Measurements from ENCODE around the gene ASB10.

Gene ASB10

GRCh38 chr7:151139791-151140190 is 47.3 kb downstream of the ASB10 start:
- no peak overlapping the region for H3K4me2 ChIP-seq (ENCODE audit: low read length)
- TF ChIP-seq CTCF (IDR thresholded peaks at IDR 0.05; ENCODE audit: low read depth, low read length) = no peak
- no peak overlapping the region for H3K27ac ChIP-seq (ENCODE audit: low read length)
- no peaks in the 10 kb centered on the region for H3K27me3 ChIP-seq (ENCODE audit: low read depth, low read length)
- H3K9me3 ChIP-seq (ENCODE audit: insufficient read depth, low read length) = no peaks in the 10 kb centered on the region
- H3K4me3 ChIP-seq (ENCODE audit: low read length) = no peak overlapping the region
- H3K9ac ChIP-seq (ENCODE audit: low read length) = no peak overlapping the region
- H3K79me2 ChIP-seq (ENCODE audit: low read length) = no peaks in the 10 kb centered on the region
- H2AFZ ChIP-seq (ENCODE audit: low read depth, low read length) = no peak overlapping the region
- H4K20me1 ChIP-seq (ENCODE audit: insufficient read depth, low read length) = no peaks in the 10 kb centered on the region; the same call in 1 of the 2 replicates
- peaks cover 7% of the 10 kb centered on the region for H3K36me3 ChIP-seq (replicated peaks; ENCODE audit: low read depth, low read length)
- H3K4me1 ChIP-seq (ENCODE audit: low read length) = no peaks in the 10 kb centered on the region

GRCh38 chr7:151139071-151139790 is 47.8 kb downstream of the ASB10 start:
- H3K9ac ChIP-seq (ENCODE audit: low read length) = no peak overlapping the region
- TF ChIP-seq CTCF (IDR thresholded peaks at IDR 0.05; ENCODE audit: low read depth, low read length) (no peak), EZH2phosphoT487 (IDR thresholded peaks at IDR 0.05; ENCODE audit: low read depth) (no peak)
- no peak overlapping the region for H2AFZ ChIP-seq (ENCODE audit: low read depth, low read length)
- H3K4me2 ChIP-seq (ENCODE audit: low read length) = no peak overlapping the region
- H3K36me3 ChIP-seq (replicated peaks; ENCODE audit: low read depth, low read length) = peaks cover 7% of the 10 kb centered on the region
- no peak overlapping the region for H3K4me3 ChIP-seq (ENCODE audit: low read length)
- H3K79me2 ChIP-seq (ENCODE audit: low read length) = no peaks in the 10 kb centered on the region
- no peaks in the 10 kb centered on the region for H3K4me1 ChIP-seq (ENCODE audit: low read length)
- H4K20me1 ChIP-seq (ENCODE audit: insufficient read depth, low read length) = no peaks in the 10 kb centered on the region; the same call in 1 of the 2 replicates
- H3K27ac ChIP-seq (ENCODE audit: low read length) = no peak overlapping the region
- H3K9me3 ChIP-seq (ENCODE audit: insufficient read depth, low read length) = no peaks in the 10 kb centered on the region
- no peaks in the 10 kb centered on the region for H3K27me3 ChIP-seq (ENCODE audit: low read depth, low read length)

GRCh38 chr7:151138153-151138851 is 48.7 kb downstream of the ASB10 start:
- Histone ChIP-seq H3K4me3 (ENCODE audit: low read length) (no peak overlapping the region), H3K79me2 (ENCODE audit: low read length) (no peaks in the 10 kb centered on the region), H3K9ac (ENCODE audit: low read length) (no peak overlapping the region), H3K36me3 (replicated peaks; ENCODE audit: low read depth, low read length) (no peaks in the 10 kb centered on the region), H3K4me1 (ENCODE audit: low read length) (no peaks in the 10 kb centered on the region), H2AFZ (ENCODE audit: low read depth, low read length) (no peak overlapping the region), H4K20me1 (ENCODE audit: insufficient read depth, low read length) (no peaks in the 10 kb centered on the region; the same call in 1 of the 2 replicates), H3K27me3 (ENCODE audit: low read depth, low read length) (no peaks in the 10 kb centered on the region), H3K9me3 (ENCODE audit: insufficient read depth, low read length) (no peaks in the 10 kb centered on the region), H3K4me2 (ENCODE audit: low read length) (no peak overlapping the region), H3K27ac (ENCODE audit: low read length) (no peak overlapping the region)
- TF ChIP-seq EZH2phosphoT487 (IDR thresholded peaks at IDR 0.05; ENCODE audit: low read depth) (no peak), CTCF (IDR thresholded peaks at IDR 0.05; ENCODE audit: low read depth, low read length) (no peak)

GRCh38 chr7:151137791-151138152 is 49.3 kb downstream of the ASB10 start:
- Histone ChIP-seq H4K20me1 (ENCODE audit: insufficient read depth, low read length) (no peaks in the 10 kb centered on the region; the same call in 1 of the 2 replicates), H3K27me3 (ENCODE audit: low read depth, low read length) (no peaks in the 10 kb centered on the region), H3K4me1 (ENCODE audit: low read length) (no peaks in the 10 kb centered on the region), H3K4me2 (ENCODE audit: low read length) (no peak overlapping the region), H3K36me3 (replicated peaks; ENCODE audit: low read depth, low read length) (no peaks in the 10 kb centered on the region), H3K9me3 (ENCODE audit: insufficient read depth, low read length) (no peaks in the 10 kb centered on the region), H3K27ac (ENCODE audit: low read length) (no peak overlapping the region), H3K9ac (ENCODE audit: low read length) (no peak overlapping the region), H2AFZ (ENCODE audit: low read depth, low read length) (no peak overlapping the region), H3K79me2 (ENCODE audit: low read length) (no peaks in the 10 kb centered on the region), H3K4me3 (ENCODE audit: low read length) (no peak overlapping the region)
- no peak for TF ChIP-seq CTCF (IDR thresholded peaks at IDR 0.05; ENCODE audit: low read depth, low read length)
- no peak for TF ChIP-seq EZH2phosphoT487 (IDR thresholded peaks at IDR 0.05; ENCODE audit: low read depth)

Measured in OCI-LY3 (cell line).